GM23338 (cell line): ENCODE results near the gene TP73. TPM values are rescaled to one million over a fixed set of nuclear protein-coding genes. Genes with fewer than 3 reads are reported as not detected.

Experiments used
- ATAC-seq: fragments of 200-7000 bp; cut with Tn5 transposase; 3 replicates; pipeline ENCODE4 v1.9.1; 2020
- DNase-seq: peaks from one replicate; pipeline ENCODE4 v3.0.0-alpha.2; 2015; ENCODE audit warnings: low spot score
- H2AFZ ChIP-seq: fragments of 200-600 bp; sonication (generic); 2 replicates; pipeline ENCODE4 v1.8.0; 2016; ENCODE audit warnings: antibody characterized with exemption, mild to moderate bottlenecking, moderate library complexity
- H3F3A ChIP-seq: fragments of 200-600 bp; sonication (generic); replicated peaks from 2 replicates; pipeline ENCODE4 v1.8.0; 2017; ENCODE audit warnings: antibody characterized with exemption, mixed run types, low read depth
- H3K27ac ChIP-seq: fragments of 200-600 bp; sonication (generic); 2 replicates; pipeline ENCODE4 v1.6.1; 2016; ENCODE audit warnings: low read depth
- H3K27me3 ChIP-seq: fragments of 200-600 bp; sonication (generic); 2 replicates; pipeline ENCODE4 v1.8.0; 2016; ENCODE audit warnings: mild to moderate bottlenecking, mixed run types, moderate library complexity; ENCODE audit not compliant: insufficient read depth
- H3K36me3 ChIP-seq: fragments of 200-600 bp; sonication (generic); 2 replicates; pipeline ENCODE4 v1.8.0; 2016; ENCODE audit warnings: mild to moderate bottlenecking; ENCODE audit not compliant: insufficient read depth
- H3K4me1 ChIP-seq: fragments of 200-600 bp; sonication (generic); 2 replicates; pipeline ENCODE4 v1.8.0; 2016; ENCODE audit warnings: mild to moderate bottlenecking, moderate library complexity; ENCODE audit not compliant: insufficient read depth
- H3K4me2 ChIP-seq: fragments of 200-600 bp; sonication (generic); 2 replicates; pipeline ENCODE4 v1.7.1; 2017; ENCODE audit warnings: mixed run types
- H3K4me3 ChIP-seq: fragments of 200-600 bp; sonication (generic); 2 replicates; pipeline ENCODE4 v1.6.1; 2016; ENCODE audit warnings: mixed run types
- H3K79me2 ChIP-seq: fragments of 200-600 bp; sonication (generic); replicated peaks from 2 replicates; pipeline ENCODE4 v1.8.0; 2017; ENCODE audit warnings: mild to moderate bottlenecking; ENCODE audit not compliant: insufficient read depth
- H3K9me2 ChIP-seq: fragments of 200-600 bp; sonication (generic); 2 replicates; pipeline ENCODE4 v1.8.0; 2017; ENCODE audit not compliant: insufficient read depth
- H4K20me1 ChIP-seq: fragments of 200-600 bp; sonication (generic); replicated peaks from 2 replicates; pipeline ENCODE4 v1.8.0; 2017; ENCODE audit warnings: mild to moderate bottlenecking; ENCODE audit not compliant: insufficient read depth
- H3K27ac Mint-ChIP-seq: 2 replicates; pipeline ENCODE4 v1.8.0; 2020; ENCODE audit warnings: inconsistent platforms, mild to moderate bottlenecking, moderate library complexity, mixed read lengths
- H3K27me3 Mint-ChIP-seq: 3 replicates; pipeline ENCODE4 v1.8.0; 2022; ENCODE audit warnings: low read depth, mild to moderate bottlenecking, moderate library complexity, mixed read lengths, inconsistent platforms; ENCODE audit not compliant: insufficient read depth, poor library complexity
- H3K36me3 Mint-ChIP-seq: 3 replicates; pipeline ENCODE4 v1.8.0; 2021; ENCODE audit warnings: low read depth, mild to moderate bottlenecking, inconsistent platforms, moderate library complexity, mixed read lengths
- H3K4me1 Mint-ChIP-seq: 3 replicates; pipeline ENCODE4 v1.8.0; 2020; ENCODE audit warnings: mild to moderate bottlenecking, inconsistent platforms, mixed read lengths
- H3K4me3 Mint-ChIP-seq: 3 replicates; pipeline ENCODE4 v1.8.0; 2021; ENCODE audit warnings: moderate library complexity, mild to moderate bottlenecking, inconsistent platforms, mixed read lengths
- H3K9me3 Mint-ChIP-seq: 3 replicates; pipeline ENCODE4 v1.8.0; 2020; ENCODE audit warnings: moderate library complexity, mild to moderate bottlenecking, inconsistent platforms, mixed read lengths
- CREB1 ChIP-seq: fragments of 250-450 bp; sonication (Bioruptor Pico); IDR thresholded peaks from 2 replicates; pipeline ENCODE4 v1.5.0; 2020; ENCODE audit warnings: low read depth, mild to moderate bottlenecking, moderate library complexity
- ETS1 ChIP-seq: IDR thresholded peaks from 2 replicates; pipeline ENCODE4 v1.6.1; 2016; ENCODE audit warnings: antibody characterized with exemption
- EZH2 ChIP-seq: fragments of 200-600 bp; sonication (generic); IDR thresholded peaks from one replicate; pipeline ENCODE4 v1.8.0; 2017; ENCODE audit warnings: antibody characterized with exemption, mild to moderate bottlenecking, low read depth; ENCODE audit not compliant: unreplicated experiment
- EZH2phosphoT487 ChIP-seq: fragments of 200-600 bp; sonication (generic); IDR thresholded peaks from one replicate; pipeline ENCODE4 v1.8.1; 2018; ENCODE audit warnings: antibody characterized with exemption; ENCODE audit not compliant: unreplicated experiment
- JUNB ChIP-seq: IDR thresholded peaks from one replicate; pipeline ENCODE4 v1.6.1; 2016; ENCODE audit warnings: antibody characterized with exemption; ENCODE audit not compliant: unreplicated experiment
- NANOG ChIP-seq: IDR thresholded peaks from 2 replicates; pipeline ENCODE4 v1.6.1; 2016; ENCODE audit warnings: antibody characterized with exemption, borderline replicate concordance
- POLR2AphosphoS5 ChIP-seq: IDR thresholded peaks from 2 replicates; pipeline ENCODE4 v1.6.1; 2016; ENCODE audit warnings: antibody characterized with exemption, low read depth
- STAT1 ChIP-seq: IDR thresholded peaks from one replicate; pipeline ENCODE4 v1.6.1; 2016; ENCODE audit warnings: antibody characterized with exemption; ENCODE audit not compliant: unreplicated experiment
- ZNF114 ChIP-seq: fragments of 250-450 bp; sonication (Bioruptor Pico); IDR thresholded peaks from 2 replicates; pipeline ENCODE4 v1.5.0; 2020; ENCODE audit warnings: mild to moderate bottlenecking, moderate library complexity
- ZNF331 ChIP-seq: fragments of 250-450 bp; sonication (Bioruptor Pico); IDR thresholded peaks from 2 replicates; pipeline ENCODE4 v1.5.0; 2020; ENCODE audit warnings: low read depth, mild to moderate bottlenecking, moderate library complexity
- ZNF462 ChIP-seq: fragments of 250-450 bp; sonication (Bioruptor Pico); IDR thresholded peaks from 2 replicates; pipeline ENCODE4 v1.5.0; 2020; ENCODE audit warnings: mild to moderate bottlenecking, moderate library complexity
- polyA plus RNA-seq: library from polyadenylated mRNA; unstranded; fragments of >200 nt; fragmentation: Nextera tagmentation; extraction: Ambion mirVana; gene quantifications from 2 replicates; pipeline ENCODE4 v1.2.1, GENCODE V29; 2016
- total RNA-seq: library from RNA; depleted of rRNA; stranded (reverse); fragments of >200 nt; shearing (Covaris generic); gene quantifications from 2 replicates; pipeline ENCODE4 v1.2.3, GENCODE V29; 2014
- TF ChIP-seq, protein P1 (sequence below): IDR thresholded peaks from one replicate; pipeline ENCODE4 v1.6.1; 2018; ENCODE audit warnings: antibody characterized with exemption; ENCODE audit not compliant: unreplicated experiment
- TF ChIP-seq, protein P2 (sequence below), 2 experiments: fragments of 200-600 bp in 1 of 2; sonication (generic) in 1 of 2; conservative IDR thresholded peaks; 2 replicates each; pipeline versions ENCODE4 v1.5.1 to v1.6.1; 2016 to 2017; ENCODE audit warnings: antibody characterized with exemption in 2 of 2, low read depth in 2 of 2, mild to moderate bottlenecking in 2 of 2, moderate library complexity in 1 of 2

The TP73 gene
- total and polyA plus RNA-seq, 2 experiments from 2014 or later = 1.4 to 3.4 TPM

GRCh38 chr1:3759164-3759563 is 106.8 kb downstream of the TP73 start:
- Histone ChIP-seq H3K36me3 (no peaks in the 10 kb centered on the region), H3K27me3 (no peaks in the 10 kb centered on the region), H3K27ac (no peak overlapping the region), H3K4me1 (no peaks in the 10 kb centered on the region), H2AFZ (no peak overlapping the region), H3K79me2 (no peaks in the 10 kb centered on the region), H3K4me2 (no peak overlapping the region), H3K4me3 (no peak overlapping the region), H4K20me1 (no peaks in the 10 kb centered on the region), H3F3A (no peaks in the 10 kb centered on the region), H3K9me2 (no peaks in the 10 kb centered on the region)
- DNase-seq = no peak
- no peaks in the 10 kb centered on the region for H3K9me3 Mint-ChIP-seq
- no peak for TF ChIP-seq NANOG
- TF ChIP-seq ZNF114 (CRISPR knock-in tag) = no peak
- TF ChIP-seq, protein P1, sequence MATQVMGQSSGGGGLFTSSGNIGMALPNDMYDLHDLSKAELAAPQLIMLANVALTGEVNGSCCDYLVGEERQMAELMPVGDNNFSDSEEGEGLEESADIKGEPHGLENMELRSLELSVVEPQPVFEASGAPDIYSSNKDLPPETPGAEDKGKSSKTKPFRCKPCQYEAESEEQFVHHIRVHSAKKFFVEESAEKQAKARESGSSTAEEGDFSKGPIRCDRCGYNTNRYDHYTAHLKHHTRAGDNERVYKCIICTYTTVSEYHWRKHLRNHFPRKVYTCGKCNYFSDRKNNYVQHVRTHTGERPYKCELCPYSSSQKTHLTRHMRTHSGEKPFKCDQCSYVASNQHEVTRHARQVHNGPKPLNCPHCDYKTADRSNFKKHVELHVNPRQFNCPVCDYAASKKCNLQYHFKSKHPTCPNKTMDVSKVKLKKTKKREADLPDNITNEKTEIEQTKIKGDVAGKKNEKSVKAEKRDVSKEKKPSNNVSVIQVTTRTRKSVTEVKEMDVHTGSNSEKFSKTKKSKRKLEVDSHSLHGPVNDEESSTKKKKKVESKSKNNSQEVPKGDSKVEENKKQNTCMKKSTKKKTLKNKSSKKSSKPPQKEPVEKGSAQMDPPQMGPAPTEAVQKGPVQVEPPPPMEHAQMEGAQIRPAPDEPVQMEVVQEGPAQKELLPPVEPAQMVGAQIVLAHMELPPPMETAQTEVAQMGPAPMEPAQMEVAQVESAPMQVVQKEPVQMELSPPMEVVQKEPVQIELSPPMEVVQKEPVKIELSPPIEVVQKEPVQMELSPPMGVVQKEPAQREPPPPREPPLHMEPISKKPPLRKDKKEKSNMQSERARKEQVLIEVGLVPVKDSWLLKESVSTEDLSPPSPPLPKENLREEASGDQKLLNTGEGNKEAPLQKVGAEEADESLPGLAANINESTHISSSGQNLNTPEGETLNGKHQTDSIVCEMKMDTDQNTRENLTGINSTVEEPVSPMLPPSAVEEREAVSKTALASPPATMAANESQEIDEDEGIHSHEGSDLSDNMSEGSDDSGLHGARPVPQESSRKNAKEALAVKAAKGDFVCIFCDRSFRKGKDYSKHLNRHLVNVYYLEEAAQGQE = no peak
- TF ChIP-seq ZNF462 (CRISPR knock-in tag) = no peak
- TF ChIP-seq EZH2 = no peak
- no peak for TF ChIP-seq POLR2AphosphoS5
- TF ChIP-seq, protein P2, sequence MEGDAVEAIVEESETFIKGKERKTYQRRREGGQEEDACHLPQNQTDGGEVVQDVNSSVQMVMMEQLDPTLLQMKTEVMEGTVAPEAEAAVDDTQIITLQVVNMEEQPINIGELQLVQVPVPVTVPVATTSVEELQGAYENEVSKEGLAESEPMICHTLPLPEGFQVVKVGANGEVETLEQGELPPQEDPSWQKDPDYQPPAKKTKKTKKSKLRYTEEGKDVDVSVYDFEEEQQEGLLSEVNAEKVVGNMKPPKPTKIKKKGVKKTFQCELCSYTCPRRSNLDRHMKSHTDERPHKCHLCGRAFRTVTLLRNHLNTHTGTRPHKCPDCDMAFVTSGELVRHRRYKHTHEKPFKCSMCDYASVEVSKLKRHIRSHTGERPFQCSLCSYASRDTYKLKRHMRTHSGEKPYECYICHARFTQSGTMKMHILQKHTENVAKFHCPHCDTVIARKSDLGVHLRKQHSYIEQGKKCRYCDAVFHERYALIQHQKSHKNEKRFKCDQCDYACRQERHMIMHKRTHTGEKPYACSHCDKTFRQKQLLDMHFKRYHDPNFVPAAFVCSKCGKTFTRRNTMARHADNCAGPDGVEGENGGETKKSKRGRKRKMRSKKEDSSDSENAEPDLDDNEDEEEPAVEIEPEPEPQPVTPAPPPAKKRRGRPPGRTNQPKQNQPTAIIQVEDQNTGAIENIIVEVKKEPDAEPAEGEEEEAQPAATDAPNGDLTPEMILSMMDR (conservative IDR thresholded peaks at IDR 0.05; ENCODE audit: low read depth in 2 of 2) = no peak
- no peak for TF ChIP-seq JUNB
- no peak for TF ChIP-seq STAT1
- no peak for TF ChIP-seq CREB1 (CRISPR knock-in tag)
- no peak for TF ChIP-seq ZNF331 (CRISPR knock-in tag)
- no peak for TF ChIP-seq ETS1
- no peak for TF ChIP-seq EZH2phosphoT487
- peaks cover 8% of the 10 kb centered on the region for H3K27me3 Mint-ChIP-seq
- ATAC-seq = no peak
- peaks cover 3% of the 10 kb centered on the region; the same call in 1 of the 3 replicates for H3K4me1 Mint-ChIP-seq
- no peak overlapping the region for H3K4me3 Mint-ChIP-seq
- no peak overlapping the region for H3K27ac Mint-ChIP-seq
- H3K36me3 Mint-ChIP-seq = no peaks in the 10 kb centered on the region
